Measurements from ENCODE around the gene SLC45A2.
"Not testable (repeated sequence)": the region's sequence is repeated elsewhere in the genome, so short reads cannot be mapped to it uniquely, and the experiment has no call there.

Gene SLC45A2

GRCh38 chr5:33933723-33934169 is 50.7 kb downstream of the SLC45A2 start:
- Histone ChIP-seq H3K27ac (no peak overlapping the region), H3K4me3 (no peak overlapping the region)

DNA sequence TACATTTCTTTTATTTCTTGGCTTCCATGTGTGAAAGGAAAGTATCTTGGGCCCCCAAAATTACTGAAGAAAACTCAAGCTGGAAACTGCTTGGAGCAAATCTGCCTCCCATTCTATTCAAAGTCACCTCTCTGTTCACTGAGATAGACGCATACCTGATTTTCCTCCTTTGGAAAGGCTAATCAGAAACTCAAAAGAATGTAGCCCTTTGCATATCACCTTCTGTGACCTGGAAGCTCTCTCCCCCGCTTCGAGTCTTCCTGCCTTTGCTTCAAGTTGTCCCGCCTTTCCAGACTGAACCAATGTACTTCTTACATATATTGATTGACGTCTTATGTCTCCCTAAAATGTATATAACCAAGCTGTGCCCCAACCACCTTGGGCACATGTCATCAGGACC is 53.4 kb downstream of the SLC45A2 start:
- Histone ChIP-seq H3K4me3 (no peak overlapping the region), H3K27ac (no peak overlapping the region)

DNA sequence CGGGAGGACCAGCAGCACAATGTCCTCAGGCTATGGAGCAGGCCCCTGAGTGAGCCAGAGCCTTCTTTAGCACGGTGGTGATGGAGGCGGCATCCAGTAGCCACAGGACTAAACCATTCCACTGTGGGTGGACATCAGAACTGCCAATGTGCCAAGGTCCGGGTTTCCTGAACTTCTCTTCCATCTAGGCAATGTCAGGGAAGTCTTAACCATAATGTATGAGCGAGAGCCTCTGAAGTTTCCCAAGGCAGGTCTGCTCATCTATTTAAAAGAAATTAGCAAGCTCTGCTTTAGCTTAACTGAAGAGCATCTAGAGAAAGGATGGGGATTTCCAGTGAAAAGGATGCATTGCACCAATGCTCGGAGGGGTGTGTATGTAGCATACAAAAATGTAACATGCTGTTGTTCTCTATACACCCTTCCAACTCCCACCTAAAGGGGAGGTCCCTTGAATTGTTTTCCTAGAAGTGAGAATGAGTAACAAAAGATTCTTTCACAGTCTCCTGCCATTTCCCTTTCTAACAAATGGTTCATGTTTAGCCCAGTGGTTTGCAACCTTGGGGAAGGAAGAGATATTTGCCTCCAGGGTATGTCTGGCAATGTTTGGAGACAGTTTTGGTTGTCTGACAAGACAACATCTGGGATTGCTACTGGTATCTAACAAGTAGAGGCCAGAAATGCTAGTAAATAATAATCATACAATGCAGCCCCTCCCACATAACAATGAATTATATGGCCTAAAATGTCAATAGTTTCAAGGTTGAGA is 54.4 kb downstream of the SLC45A2 start:
- Histone ChIP-seq H3K4me3 (no peak overlapping the region), H3K27ac (no peak overlapping the region)

DNA sequence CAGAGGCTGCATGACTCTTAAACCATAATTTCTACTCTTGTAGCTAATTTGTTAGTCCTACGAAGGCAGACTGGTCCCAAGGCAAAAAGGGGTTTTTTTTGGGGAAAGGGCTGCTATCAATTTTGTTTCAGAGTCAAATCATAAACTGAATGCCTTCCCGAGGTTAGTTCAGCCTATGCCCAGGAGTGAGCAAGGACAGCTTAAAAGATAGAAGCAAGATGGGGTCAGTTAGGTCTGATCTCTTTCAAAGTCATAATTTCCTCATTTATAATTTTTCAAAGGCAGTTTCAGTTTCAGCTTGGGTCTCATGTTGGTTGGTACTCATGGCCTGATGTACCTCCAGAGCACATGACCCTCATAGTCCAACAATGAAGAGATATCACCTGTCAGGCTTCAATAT is 56.2 kb downstream of the SLC45A2 start:
- Histone ChIP-seq H3K27ac (no peak overlapping the region), H3K4me3 (no peak overlapping the region)

GRCh38 chr5:33927685-33928084 is 56.8 kb downstream of the SLC45A2 start:
- Histone ChIP-seq H3K27ac (no peak overlapping the region), H3K4me3 (no peak overlapping the region)

GRCh38 chr5:33925278-33925677 is 59.2 kb downstream of the SLC45A2 start:
- H3K4me3 ChIP-seq = no peak overlapping the region
- H3K27ac ChIP-seq = no peak overlapping the region

DNA sequence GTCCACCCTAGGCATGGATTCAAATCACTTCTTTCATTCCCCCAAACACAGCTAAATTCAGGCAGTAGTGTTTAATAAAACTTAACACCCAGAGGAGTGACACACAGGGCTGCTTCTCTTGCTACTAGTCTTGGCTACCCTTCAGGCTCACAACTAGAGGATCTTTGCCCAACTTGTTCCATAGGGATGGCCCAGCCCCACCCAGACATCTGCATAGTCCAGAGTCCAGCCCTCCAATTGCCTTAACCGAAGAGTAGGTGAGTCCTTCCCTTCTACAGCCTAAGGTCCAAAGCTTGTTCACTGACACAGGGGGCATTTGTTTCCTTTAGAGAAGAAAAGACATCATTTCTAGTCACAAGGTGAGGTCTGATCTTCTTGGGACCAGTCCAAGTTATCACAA is 63.5 kb downstream of the SLC45A2 start:
- no peak overlapping the region for H3K4me3 ChIP-seq
- H3K27ac ChIP-seq = no peak overlapping the region

GRCh38 chr5:33914844-33915243 is 69.6 kb downstream of the SLC45A2 start:
- H3K27ac ChIP-seq, H3K4me3 ChIP-seq: not testable (repeated sequence)

DNA sequence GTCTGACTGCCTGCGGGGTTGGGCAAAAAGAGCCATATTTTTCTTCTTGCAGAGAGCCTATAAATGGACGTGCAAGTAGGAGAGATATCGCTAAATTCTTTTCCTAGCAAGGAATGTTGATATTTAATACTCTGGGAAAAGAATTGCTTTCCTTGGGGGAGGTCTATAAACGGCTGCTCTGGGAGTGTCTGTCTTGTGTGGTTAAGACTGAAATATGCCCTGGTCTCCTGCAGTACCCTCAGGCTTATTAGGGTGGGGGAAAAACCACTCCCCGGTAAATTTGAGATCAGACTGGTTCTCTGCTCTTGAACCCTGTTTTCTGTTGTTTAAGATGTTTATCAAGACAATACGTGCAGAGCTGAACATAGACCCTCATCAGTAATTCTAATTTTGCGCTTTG is 78.2 kb downstream of the SLC45A2 start:
- not testable (repeated sequence) for H3K27ac ChIP-seq, H3K4me3 ChIP-seq

GRCh38 chr5:33905381-33905780 is 79.1 kb downstream of the SLC45A2 start:
- no peak overlapping the region for H3K27ac ChIP-seq
- H3K4me3 ChIP-seq = no peak overlapping the region

DNA sequence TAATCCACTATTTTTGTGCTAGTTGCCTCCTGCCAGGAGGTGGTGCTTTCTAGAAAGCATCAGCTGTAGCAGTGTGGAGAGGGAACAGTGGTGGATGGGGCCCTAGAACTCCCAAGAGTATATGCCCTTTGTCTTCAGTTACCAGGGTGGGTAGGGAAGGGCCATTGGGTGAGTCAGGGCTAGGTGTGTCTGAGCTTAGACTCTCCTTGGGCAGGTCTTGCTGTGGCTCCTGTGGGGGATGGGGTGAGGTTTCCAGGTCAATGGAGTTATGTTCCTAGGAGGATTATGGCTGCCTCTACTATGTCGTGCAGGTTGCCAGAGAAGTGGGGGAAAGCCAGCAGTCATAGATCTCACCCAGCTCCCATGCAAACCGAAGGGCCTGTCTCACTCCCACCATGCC is 81.4 kb downstream of the SLC45A2 start:
- Histone ChIP-seq H3K4me3 (no peak overlapping the region), H3K27ac (no peak overlapping the region)

DNA sequence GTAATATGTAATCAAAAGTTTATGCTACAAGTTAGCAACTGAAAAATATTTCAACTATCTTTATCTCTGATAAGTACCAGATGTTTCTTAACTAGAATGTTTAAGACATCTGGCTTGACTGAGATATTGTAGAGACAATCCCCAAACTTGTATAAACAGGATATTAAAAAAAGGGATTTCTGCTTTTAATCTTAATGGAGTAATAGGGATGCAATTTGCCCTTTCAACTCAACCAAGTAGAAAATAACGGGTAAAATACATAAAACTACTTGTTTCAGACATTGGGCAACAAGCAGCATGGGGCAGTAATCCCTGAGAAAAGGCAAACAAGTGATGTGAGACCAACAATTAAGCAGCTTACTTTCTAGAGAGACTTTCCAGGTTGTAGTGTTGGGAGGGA is 83.3 kb downstream of the SLC45A2 start:
- no peak overlapping the region for H3K4me3 ChIP-seq
- peak overlapping the region in 1 of 21 experiments; percentile 23 for H3K27ac ChIP-seq
